C4-2B (cell line): ENCODE data around the gene RIPOR3.

ENCODE experiments used
- H3K27ac ChIP-seq: fragments of 450-650 bp; 2 replicates; pipeline ENCODE4 v1.5.1; 2017
- ZFX ChIP-seq: fragments of 450-650 bp; IDR thresholded peaks from 2 replicates; pipeline ENCODE4 v1.6.1; 2017
- TF ChIP-seq, protein P1 (sequence below): fragments of 450-650 bp; conservative IDR thresholded peaks from 2 replicates; pipeline ENCODE4 v1.5.1; 2017; ENCODE audit warnings: mild to moderate bottlenecking

Gene RIPOR3

DNA sequence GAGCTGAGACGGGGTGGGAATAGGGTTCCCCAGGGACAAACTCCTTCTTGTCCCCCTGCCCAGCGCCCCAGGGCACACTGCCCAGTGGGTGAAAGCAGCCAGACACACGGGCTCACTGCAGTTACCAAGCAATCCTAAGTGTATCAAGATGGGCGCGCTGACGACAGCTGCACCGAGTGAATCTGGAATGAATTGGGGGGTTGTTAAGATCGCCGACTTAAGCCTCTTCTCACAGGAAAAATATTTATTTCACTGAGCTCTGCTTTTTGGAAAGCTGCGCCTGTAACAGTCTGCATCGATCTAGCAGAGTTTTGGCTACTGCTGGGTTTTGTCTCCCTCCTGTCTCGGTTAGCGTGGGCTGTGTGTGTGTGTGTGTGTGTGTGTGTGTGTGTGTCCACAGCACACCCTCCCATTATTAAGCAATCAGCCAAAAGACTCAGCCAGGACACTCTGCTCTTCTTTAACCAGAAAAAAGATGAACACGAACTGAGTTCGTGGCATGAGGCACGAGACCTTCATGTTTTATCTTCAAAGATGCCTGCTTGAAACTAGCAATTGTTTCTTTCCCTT, 35.9 kb downstream of the RIPOR3 start:
- TF ChIP-seq ZFX, result no peak
- TF ChIP-seq, protein P1, sequence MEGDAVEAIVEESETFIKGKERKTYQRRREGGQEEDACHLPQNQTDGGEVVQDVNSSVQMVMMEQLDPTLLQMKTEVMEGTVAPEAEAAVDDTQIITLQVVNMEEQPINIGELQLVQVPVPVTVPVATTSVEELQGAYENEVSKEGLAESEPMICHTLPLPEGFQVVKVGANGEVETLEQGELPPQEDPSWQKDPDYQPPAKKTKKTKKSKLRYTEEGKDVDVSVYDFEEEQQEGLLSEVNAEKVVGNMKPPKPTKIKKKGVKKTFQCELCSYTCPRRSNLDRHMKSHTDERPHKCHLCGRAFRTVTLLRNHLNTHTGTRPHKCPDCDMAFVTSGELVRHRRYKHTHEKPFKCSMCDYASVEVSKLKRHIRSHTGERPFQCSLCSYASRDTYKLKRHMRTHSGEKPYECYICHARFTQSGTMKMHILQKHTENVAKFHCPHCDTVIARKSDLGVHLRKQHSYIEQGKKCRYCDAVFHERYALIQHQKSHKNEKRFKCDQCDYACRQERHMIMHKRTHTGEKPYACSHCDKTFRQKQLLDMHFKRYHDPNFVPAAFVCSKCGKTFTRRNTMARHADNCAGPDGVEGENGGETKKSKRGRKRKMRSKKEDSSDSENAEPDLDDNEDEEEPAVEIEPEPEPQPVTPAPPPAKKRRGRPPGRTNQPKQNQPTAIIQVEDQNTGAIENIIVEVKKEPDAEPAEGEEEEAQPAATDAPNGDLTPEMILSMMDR, result no peak
- H3K27ac ChIP-seq, result no peak overlapping the region

DNA sequence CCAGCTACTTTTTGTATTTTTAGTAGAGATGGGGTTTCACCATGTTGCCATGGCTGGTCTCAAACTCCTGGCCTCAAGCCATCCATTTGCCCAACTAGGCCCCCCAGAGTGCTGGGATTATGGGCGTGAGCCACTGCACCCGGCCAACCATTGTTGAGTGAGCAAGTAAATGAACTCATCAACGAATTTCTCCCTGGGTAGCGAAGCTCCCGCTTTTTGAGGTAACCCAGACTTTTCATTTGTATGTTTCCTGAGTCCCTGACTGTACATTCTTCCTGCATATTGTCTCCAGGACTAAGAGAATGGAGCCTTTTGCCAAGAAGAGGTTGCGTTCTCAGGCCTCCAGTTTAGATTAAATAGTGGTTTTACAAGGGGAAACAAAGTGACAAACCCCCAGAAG, 36.4 kb downstream of the RIPOR3 start:
- TF ChIP-seq ZFX, result no peak
- TF ChIP-seq, protein P1, result no peak
- no peak overlapping the region for H3K27ac ChIP-seq

DNA sequence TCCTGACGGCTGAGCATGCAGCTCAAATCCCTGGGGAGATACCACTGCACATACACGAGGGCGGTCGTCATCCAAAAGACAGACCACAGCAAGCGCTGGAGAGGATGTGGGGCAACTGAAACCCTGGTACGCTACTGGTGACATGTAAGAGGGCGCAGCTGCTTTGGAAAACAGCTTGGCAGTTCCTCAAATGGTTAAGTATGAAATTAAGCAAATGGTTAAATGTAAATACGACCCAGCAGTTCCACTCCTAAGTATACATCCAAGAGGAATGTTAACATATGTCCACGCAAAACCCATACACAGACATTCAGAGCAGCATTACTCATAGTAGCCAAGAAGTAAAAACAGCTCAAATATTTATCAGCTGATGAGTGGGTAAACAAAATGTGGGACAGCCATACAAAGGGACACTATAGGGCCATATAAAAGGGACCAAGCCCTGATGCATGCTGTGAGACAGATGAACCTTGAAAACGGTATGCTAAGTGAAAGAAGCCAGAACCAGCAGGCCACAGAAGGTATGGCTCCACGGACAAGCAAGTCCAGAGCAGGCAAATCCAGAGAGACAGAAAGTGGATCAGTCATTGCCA, 38.5 kb downstream of the RIPOR3 start:
- H3K27ac ChIP-seq, result no peak overlapping the region
- TF ChIP-seq ZFX, result no peak
- TF ChIP-seq, protein P1, result no peak

DNA sequence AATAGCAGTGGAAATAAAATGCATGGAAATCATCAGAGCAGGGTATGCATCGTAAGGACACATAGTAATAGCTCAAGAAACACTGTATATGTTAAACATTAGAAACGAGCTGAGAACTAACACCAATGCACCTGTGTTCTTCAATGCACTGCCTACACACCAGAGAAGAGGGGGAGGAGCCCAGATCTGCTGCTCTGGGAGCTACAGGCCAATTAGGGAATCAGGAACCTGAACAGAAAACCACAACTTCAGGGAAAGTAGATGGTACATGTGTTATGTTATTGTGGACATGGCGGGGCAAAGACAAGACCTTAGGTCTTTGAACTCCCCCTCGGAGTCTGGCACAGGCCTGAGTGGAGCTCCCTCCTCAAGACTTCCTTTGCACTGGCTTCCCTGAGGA, 39.7 kb downstream of the RIPOR3 start:
- H3K27ac ChIP-seq, result no peak overlapping the region
- no peak for TF ChIP-seq ZFX
- TF ChIP-seq, protein P1, result no peak

DNA sequence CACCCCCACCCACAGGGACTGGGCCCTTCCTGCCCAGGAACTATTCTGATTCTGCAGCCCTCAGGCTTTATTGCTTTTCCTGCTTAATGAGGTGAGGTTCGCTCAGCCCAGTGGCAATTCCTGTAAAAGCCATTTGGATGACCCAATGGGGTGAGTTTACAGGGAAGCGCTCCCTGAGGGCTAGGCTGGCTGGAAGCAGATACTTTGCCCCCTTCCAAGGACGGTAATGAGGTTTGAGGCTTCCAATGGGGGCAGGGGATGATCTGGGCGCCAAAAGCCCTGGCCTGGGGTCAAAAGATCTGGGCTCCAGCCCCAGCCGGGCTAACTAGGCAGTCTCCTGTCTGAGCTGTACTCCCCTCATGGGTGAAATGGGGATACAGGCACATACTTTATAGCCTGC, 41.8 kb downstream of the RIPOR3 start:
- no peak for TF ChIP-seq ZFX
- TF ChIP-seq, protein P1, result no peak
- H3K27ac ChIP-seq, result no peak overlapping the region

DNA sequence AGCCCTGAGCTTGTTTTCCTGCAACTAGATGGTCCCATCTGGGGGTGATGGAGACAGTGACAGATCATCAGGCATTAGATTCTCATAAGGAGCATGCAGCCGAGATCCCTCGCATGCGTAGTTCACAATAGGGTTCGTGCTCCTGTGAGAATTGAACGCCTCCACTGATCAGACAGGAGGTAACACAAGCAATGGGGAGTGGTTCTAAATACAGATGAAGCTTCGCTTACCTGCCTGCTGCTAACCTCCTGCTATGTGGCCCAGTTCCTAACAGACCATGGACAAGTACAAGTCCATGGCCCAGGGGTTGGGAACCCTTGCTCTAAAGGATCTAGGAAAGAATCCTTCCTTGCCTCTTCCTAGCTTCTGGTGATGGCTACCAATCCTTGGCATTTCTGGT, 42.7 kb downstream of the RIPOR3 start:
- no peak for TF ChIP-seq ZFX
- TF ChIP-seq, protein P1, result no peak
- H3K27ac ChIP-seq, result no peak overlapping the region

DNA sequence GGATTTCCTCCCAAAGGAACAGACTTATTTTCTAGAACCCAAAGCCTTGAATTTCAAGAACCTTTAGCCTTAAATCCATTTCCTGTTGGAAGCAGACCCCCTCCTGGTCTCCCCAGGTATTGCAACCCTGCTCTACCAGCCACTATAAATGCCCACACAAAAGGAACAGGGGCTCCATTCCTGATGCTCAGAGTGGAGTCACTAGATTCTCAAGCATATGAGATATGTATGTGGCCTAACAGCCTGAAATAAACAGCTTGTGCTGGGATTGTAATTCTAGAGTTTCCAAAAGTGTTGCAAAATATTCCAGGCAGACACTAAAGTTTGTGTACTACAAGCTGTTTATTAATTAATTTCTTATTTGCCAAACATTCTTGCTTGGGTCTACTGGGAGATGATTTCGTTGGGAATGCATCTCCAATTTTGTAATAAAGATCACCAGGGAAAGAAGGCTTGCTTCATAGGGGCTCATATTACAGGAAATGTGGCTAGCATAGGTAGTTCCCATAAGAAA, 44.8 kb downstream of the RIPOR3 start:
- H3K27ac ChIP-seq, result no peak overlapping the region
- TF ChIP-seq ZFX, result no peak
- TF ChIP-seq, protein P1, result no peak; the same call in 1 of the 2 replicates
